Astrocyte (in vitro differentiated cells and primary cell): ENCODE data around the gene CACNA1D.

Experiments
- EZH2 ChIP-seq: IDR thresholded peaks from 2 replicates; pipeline ENCODE4 v1.6.1; 2012; ENCODE audit warnings: mild to moderate bottlenecking, low read length, inconsistent platforms; ENCODE audit not compliant: insufficient read depth
- TF ChIP-seq, protein P1 (sequence below): IDR thresholded peaks from 2 replicates; pipeline ENCODE4 v1.5.1; 2011; ENCODE audit warnings: low read depth, mild to moderate bottlenecking, inconsistent platforms, low read length, moderate library complexity; ENCODE audit not compliant: insufficient read depth

DNA sequence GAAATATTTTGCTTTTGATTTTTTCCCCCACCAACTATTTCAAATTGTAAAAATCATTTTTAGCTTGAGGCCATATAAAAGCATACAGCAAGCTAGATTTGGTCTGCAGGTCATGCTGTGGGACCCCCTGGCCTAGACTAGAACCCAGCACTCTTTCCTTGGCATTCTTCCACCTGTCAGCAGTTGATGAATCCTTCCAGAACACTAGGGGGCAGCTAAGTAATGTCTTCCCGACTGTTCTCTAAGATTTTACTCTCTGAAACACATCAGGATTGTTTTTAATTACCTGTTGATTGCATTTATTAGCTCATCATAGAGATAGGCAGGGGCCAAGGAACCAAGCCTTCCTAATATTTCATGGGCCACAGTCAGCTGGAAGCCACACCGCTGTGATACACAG lies 174.5 kb downstream of the CACNA1D start:
- TF ChIP-seq, protein P1, sequence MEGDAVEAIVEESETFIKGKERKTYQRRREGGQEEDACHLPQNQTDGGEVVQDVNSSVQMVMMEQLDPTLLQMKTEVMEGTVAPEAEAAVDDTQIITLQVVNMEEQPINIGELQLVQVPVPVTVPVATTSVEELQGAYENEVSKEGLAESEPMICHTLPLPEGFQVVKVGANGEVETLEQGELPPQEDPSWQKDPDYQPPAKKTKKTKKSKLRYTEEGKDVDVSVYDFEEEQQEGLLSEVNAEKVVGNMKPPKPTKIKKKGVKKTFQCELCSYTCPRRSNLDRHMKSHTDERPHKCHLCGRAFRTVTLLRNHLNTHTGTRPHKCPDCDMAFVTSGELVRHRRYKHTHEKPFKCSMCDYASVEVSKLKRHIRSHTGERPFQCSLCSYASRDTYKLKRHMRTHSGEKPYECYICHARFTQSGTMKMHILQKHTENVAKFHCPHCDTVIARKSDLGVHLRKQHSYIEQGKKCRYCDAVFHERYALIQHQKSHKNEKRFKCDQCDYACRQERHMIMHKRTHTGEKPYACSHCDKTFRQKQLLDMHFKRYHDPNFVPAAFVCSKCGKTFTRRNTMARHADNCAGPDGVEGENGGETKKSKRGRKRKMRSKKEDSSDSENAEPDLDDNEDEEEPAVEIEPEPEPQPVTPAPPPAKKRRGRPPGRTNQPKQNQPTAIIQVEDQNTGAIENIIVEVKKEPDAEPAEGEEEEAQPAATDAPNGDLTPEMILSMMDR = peak; percentile 20
- TF ChIP-seq EZH2 = no peak
